NCI-H510A treated with DMSO at 0.1 percent for 48 hours (cell line): Measurements from ENCODE around the gene SUGP1.

Experiments used
- DNase-seq: peaks from one replicate; lab custom pipeline; 2025; lab: John Stamatoyannopoulos, UW

Gene SUGP1

GRCh38 chr19:19232261-19232721 is 88.0 kb downstream of the SUGP1 start:
- no peak for DNase-seq

GRCh38 chr19:19230999-19231398 is 89.3 kb downstream of the SUGP1 start:
- DNase-seq: no peak

- DNase-seq: no peak
Observed at GRCh38 chr19:19229701-19230100, 90.6 kb downstream of the SUGP1 start.

- DNase-seq: no peak
Observed at GRCh38 chr19:19227217-19227616, 93.1 kb downstream of the SUGP1 start.

GRCh38 chr19:19226663-19227062 is 93.6 kb downstream of the SUGP1 start:
- no peak for DNase-seq

GRCh38 chr19:19226204-19226603 is 94.1 kb downstream of the SUGP1 start:
- DNase-seq: no peak
